Right lobe of liver (tissue), 6 donors: ENCODE measurements around the gene MRGPRG. TPM values are rescaled to one million over a fixed set of nuclear protein-coding genes. Genes with fewer than 3 reads are reported as not detected.

Experiments
- ATAC-seq, 4 donors: fragments of 200-7000 bp; cut with Tn5 transposase; one replicate each; pipeline ENCODE4 v1.9.1; 2020; ENCODE audit warnings: mild to moderate bottlenecking in 4 of 4, moderate library complexity in 4 of 4
- DNase-seq, 3 donors: peaks; one replicate each; pipeline ENCODE4 v3.0.0-alpha.2; 2020
- H3K27ac ChIP-seq, 3 donors: fragments of 200-600 bp; one replicate each; pipeline ENCODE4 v1.8.0; 2022
- H3K27me3 ChIP-seq, 2 donors: fragments of 200-600 bp; one replicate each; pipeline ENCODE4 v1.8.0; 2022
- H3K36me3 ChIP-seq, 4 donors: fragments of 200-600 bp; sonication (generic) in 1 of 4; one replicate each; pipeline versions ENCODE4 v1.5.1 to v1.8.0; 2017 to 2022; ENCODE audit warnings: control low read depth in 1 of 4
- H3K4me1 ChIP-seq, 4 donors: fragments of 200-600 bp; sonication (generic) in 1 of 4; one replicate each; pipeline versions ENCODE4 v1.5.1 to v1.8.0; 2017 to 2022; ENCODE audit warnings: control low read depth in 1 of 4
- H3K4me3 ChIP-seq, 3 donors: fragments of 200-600 bp; one replicate each; pipeline ENCODE4 v1.8.0; 2022
- H3K9me3 ChIP-seq, 4 donors: fragments of 200-600 bp; sonication (generic) in 1 of 4; one replicate each; pipeline versions ENCODE4 v1.5.1 to v1.8.0; 2017 to 2022; ENCODE audit warnings: control low read depth in 1 of 4
- CTCF ChIP-seq, 4 donors: fragments of 200-600 bp in 3 of 4; fragments of 450-650 bp in 1 of 4; IDR thresholded peaks; one replicate each; pipeline versions ENCODE4 v1.5.1 to v1.8.0; 2016 to 2022; ENCODE audit warnings: antibody characterized with exemption in 4 of 4, mild to moderate bottlenecking in 2 of 4
- POLR2A ChIP-seq: fragments of 450-650 bp; IDR thresholded peaks from one replicate; pipeline ENCODE4 v1.6.1; 2017; ENCODE audit warnings: antibody characterized with exemption, mild to moderate bottlenecking
- WGBS: methylation state at CpG from one replicate; pipeline ENCODE4 v1.1.6; 2018; ENCODE audit warnings: low coverage, low lambda C conversion rate; ENCODE audit not compliant: insufficient coverage; ENCODE audit errors: missing lambda C conversion rate; 5-methylcytosine and 5-hydroxymethylcytosine counted together
- intact Hi-C, 2 donors: fragments of 100-400 bp; cut with DNase I; formaldehyde crosslinking; loops; one replicate each; pipeline versions ENCODE4 v1.11.2 to v1.14.1; 2022
- total RNA-seq, 6 experiments: library from RNA; depleted of rRNA in 2 of 6; stranded (reverse); fragments of >200 nt in 2 of 6; fragmentation: NEBNext Ultra II Directional in 3 of 6; extraction: Animal tissue kit (Norgen Biotek cat#: 25700) in 3 of 6; gene quantifications; one replicate each; pipeline versions ENCODE4 v1.1.0 to v1.2.4, GENCODE V29; 2016 to 2023
- donor health status: DM: no; HTN: yes; CAD: no.
- donor health status: DM: no; HTN: no; CAD: no.
- donor health status: DM: no; HTN: no; CAD: no.
- donor health status: DM: no; HTN: yes; CAD: no.
- donor health status: DM: no; HTN: yes; CAD: no.

MRGPRG gene
- total RNA-seq, 6 experiments from 2014 or later = not detected

GRCh38 chr11:3214420-3214699 is 4.3 kb downstream of the MRGPRG start:
- H3K4me1 ChIP-seq = no peaks in the 10 kb centered on the region
- H3K9me3 ChIP-seq = no peaks in the 10 kb centered on the region
- ATAC-seq = no peak
- H3K4me3 ChIP-seq = no peak overlapping the region
- peak in 1 of 3 donors; percentile 38 for DNase-seq
- no peaks in the 10 kb centered on the region for H3K36me3 ChIP-seq
- intact Hi-C loops = loop anchor here in 1 of 2 donors (10.0 kb wide), 1 partner anchor 180 kb away; no protein-coding TSS in a partner anchor
- WGBS = no CpG with 5 or more reads among the region's 4 CpGs
- no peaks in the 10 kb centered on the region for H3K27me3 ChIP-seq
- H3K27ac ChIP-seq = no peak overlapping the region
- TF ChIP-seq CTCF (IDR thresholded peaks at IDR 0.05) (no peak), POLR2A (no peak)

- TF ChIP-seq CTCF (IDR thresholded peaks at IDR 0.05) = no peak
- TF ChIP-seq POLR2A = no peak
- Histone ChIP-seq H3K27ac (no peak overlapping the region), H3K9me3 (no peaks in the 10 kb centered on the region), H3K36me3 (no peaks in the 10 kb centered on the region), H3K4me3 (no peak overlapping the region), H3K27me3 (no peaks in the 10 kb centered on the region), H3K4me1 (no peaks in the 10 kb centered on the region)
- intact Hi-C loops = loop anchor here in 1 of 2 donors (10.0 kb wide), 1 partner anchor 179 kb away; no protein-coding TSS in a partner anchor
- DNase-seq (peak in 2 of 3 donors; percentile 10 to 22), ATAC-seq (no peak)
- 56% methylated on average over 19 of the region's 24 CpGs for WGBS
Measured at GRCh38 chr11:3213659-3214419, 4.8 kb downstream of the MRGPRG start.

DNA sequence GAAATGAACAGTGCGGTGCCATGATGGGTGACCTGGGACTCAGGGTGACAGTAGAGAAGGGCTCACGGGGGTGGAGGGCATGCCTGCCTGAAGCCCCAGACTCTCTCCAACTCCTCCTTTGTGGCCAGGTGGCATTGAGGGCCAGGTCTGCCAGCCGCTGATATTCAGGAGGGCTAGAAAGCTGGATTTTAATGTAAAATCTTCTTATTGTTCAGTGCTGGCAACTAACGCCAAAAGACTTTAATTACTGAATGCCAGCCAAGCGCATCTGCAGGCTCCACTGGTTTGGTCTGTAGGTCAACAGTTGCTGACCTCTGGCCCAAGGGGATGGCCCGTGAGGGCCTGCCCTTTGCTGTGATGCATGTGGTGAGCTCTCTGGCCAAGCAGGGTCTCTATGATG is 10.3 kb downstream of the MRGPRG start:
- WGBS = 95% methylated on average over 4 of the region's 6 CpGs

GRCh38 chr11:3207526-3208189 is 11.0 kb downstream of the MRGPRG start:
- ATAC-seq (no peak), DNase-seq (peak in 2 of 3 donors; percentile 6 to 32)
- Histone ChIP-seq H3K36me3 (no peaks in the 10 kb centered on the region), H3K9me3 (no peaks in the 10 kb centered on the region), H3K4me3 (no peak overlapping the region), H3K27me3 (no peaks in the 10 kb centered on the region), H3K4me1 (no peaks in the 10 kb centered on the region), H3K27ac (no peak overlapping the region)
- intact Hi-C loops = no loop called here
- WGBS = 80% methylated on average over 1 of the region's 8 CpGs
- no peak for TF ChIP-seq CTCF (IDR thresholded peaks at IDR 0.05)
- no peak for TF ChIP-seq POLR2A

More for the DNA sequence above, 10.3 kb downstream of the MRGPRG start:
- H3K27ac ChIP-seq = no peak overlapping the region
- no peak for TF ChIP-seq CTCF (IDR thresholded peaks at IDR 0.05)
- no peak for TF ChIP-seq POLR2A
- H3K4me1 ChIP-seq = no peaks in the 10 kb centered on the region
- intact Hi-C loops = no loop called here
- H3K4me3 ChIP-seq = no peak overlapping the region
- H3K9me3 ChIP-seq = no peaks in the 10 kb centered on the region
- H3K36me3 ChIP-seq = no peaks in the 10 kb centered on the region
- H3K27me3 ChIP-seq = no peaks in the 10 kb centered on the region
- peak in 1 of 3 donors; percentile 41 for DNase-seq
- no peak for ATAC-seq
